ENCODE data around the gene RILPL1.
A peak's percentile ranks its signal among the peaks of the same experiment; 100 is the strongest.
"Not testable (repeated sequence)": the region's sequence is repeated elsewhere in the genome, so short reads cannot be mapped to it uniquely, and the experiment has no call there.

Gene RILPL1

GRCh38 chr12:123468786-123469185, 64.7 kb downstream of the RILPL1 start:
- DNase-seq (ENCODE audit: low read depth in 2 of 2), result no peak

DNA sequence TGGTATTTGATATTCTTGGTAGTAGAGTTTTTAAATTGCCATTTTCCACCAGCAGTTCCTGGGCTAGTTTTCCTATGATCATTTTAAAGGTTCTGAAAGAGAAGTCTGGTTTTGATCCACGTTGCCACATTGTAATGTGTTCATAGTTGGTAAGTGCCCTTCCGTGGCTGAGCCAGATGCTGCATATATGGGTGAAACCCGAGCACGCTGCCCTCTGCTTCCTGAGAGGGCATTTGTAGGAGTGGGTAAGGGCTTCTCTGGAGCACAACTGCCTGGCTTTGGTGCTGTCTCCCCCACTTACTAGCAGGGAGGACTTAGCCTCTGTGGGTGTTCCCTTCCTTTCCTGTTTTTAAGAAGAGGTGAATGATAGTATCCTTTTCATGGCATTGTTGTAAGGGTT, 68.4 kb downstream of the RILPL1 start:
- no peak for DNase-seq (ENCODE audit: low read depth in 2 of 2)

DNA sequence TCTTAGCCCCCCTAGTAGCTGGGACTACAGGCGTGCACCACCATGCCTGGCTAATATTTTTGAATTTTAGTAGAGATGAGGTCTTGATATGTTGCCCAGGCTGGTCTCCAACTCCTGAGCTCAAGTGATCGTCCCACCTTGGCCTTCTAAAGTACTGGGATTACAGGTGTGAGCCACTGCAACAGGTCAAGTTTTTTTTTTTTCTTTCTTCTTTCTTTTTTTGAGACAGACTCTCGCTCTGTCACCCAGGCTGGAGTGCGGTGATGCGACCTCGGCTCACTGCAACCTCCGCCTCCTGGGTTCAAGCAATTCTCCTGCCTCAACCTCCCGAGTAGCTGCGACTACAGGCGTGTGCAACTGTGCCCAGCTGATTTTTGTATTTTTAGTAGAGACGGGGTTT, 70.3 kb downstream of the RILPL1 start:
- DNase-seq (ENCODE audit: low read depth in 2 of 2), result not testable (repeated sequence)

DNA sequence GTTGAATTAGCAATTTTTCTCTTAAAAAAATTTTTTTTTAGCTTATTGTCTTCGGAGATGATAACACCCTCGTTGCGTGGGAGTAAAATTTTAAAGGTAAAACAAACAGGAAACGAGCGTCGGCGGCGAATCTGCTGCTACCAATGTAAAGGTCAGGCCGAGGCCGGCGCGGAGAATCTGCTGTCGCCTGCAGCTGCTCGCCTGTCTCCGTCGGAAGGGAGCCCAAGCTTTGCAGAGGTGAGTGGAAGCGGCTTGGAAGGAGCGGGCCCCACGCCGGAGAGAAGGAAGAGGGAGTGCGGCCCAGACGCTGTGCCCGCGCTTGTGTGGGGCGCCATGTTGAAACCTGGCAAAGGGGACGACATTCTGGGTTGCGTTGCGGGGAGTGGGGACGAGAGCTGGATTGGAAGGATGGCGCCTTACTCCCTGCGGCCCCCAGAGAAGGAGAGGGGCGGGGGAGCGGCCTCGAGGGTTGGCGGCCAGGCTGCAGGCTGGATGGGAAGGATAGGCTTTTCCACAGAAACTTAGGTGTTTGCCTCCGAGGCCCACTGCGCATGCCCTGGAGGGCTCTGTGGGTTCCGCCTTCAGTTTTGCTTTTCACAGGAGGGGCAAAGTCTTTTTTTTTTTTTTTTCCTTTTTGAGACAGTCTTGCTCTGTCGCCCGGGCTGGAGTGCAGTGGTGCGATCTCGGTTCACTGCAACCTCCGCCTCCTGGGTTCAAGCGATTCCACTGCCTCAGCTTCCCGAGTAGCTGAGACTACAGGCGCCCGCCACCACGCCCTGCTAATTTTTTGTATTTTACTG, 75.3 kb downstream of the RILPL1 start, which contains the start of gene SNRNP35:
SNRNP35 (plus strand) TSS at position 160 of the 800 bp plus-strand sequence. CDS start 7,402 bp downstream, outside the sequence.
- peak; percentile 72 to 75 for DNase-seq (ENCODE audit: low read depth in 2 of 2)

DNA sequence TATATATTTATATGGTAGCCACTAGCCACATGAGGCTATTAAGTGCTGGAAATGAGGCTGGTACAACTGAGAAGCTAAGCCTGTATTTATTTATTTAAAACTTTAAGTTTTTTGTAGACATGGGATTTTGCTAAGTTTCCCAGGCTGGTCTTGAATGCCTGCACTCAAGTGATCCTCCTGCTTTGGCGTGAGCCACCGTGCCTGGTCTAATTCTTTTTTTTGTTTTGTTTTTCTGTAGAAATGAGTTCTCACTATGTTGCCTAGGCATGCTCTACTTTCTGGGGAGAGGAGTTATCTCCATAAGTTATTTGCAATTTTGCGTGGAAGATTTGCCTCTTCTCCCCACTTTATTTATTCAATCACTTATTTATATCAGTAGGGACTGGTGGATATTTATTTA, 80.4 kb downstream of the RILPL1 start:
- no peak for DNase-seq (ENCODE audit: low read depth in 2 of 2)

GRCh38 chr12:123452276-123452550, 81.3 kb downstream of the RILPL1 start:
- not testable (repeated sequence) for DNase-seq (ENCODE audit: low read depth in 2 of 2)

DNA sequence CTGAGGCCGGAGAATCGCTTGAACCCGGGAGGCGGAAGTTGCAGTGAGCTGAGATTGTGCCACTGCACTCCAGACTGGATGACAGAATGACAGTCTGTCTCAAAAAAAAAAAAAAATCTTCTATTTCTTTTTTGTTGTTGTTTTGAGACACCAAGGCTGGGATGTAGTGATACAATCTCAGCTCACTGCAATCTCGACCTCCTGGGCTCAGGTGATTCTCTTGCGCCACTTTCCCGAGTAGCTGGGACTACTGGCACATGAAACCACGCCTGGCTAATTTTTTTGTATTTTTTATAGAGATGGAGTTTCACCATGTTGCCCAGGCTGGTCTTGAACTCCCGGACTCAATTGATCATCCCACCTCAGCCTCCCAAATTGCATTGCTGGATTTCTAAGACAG, 82.9 kb downstream of the RILPL1 start:
- no peak for DNase-seq (ENCODE audit: low read depth in 2 of 2)

DNA sequence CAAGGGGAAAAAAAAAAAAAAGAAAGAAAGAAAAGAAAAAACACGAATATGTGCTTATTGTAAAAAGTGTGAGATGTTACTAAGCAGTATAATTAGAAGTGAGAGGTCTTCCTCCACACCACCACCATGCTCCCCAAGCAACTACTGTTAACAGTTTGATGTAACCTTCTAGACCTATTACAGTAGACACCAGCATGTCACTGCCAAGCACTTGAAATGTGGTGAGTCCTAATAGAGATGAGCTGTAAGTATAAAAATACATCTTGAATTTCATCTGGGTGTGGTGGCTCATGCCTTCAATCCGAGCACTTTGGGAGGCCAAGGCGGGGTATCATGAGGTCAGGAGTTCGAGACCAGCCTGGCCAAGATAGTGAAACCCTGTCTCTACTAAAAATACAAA, 83.7 kb downstream of the RILPL1 start:
- no peak for DNase-seq (ENCODE audit: low read depth in 2 of 2)

GRCh38 chr12:123449249-123449733, 84.2 kb downstream of the RILPL1 start:
- no peak for DNase-seq (ENCODE audit: low read depth in 2 of 2)

- no peak for DNase-seq (ENCODE audit: low read depth in 2 of 2)
These were observed 87.2 kb downstream of the RILPL1 start for GRCh38 chr12:123446333-123446713.

DNA sequence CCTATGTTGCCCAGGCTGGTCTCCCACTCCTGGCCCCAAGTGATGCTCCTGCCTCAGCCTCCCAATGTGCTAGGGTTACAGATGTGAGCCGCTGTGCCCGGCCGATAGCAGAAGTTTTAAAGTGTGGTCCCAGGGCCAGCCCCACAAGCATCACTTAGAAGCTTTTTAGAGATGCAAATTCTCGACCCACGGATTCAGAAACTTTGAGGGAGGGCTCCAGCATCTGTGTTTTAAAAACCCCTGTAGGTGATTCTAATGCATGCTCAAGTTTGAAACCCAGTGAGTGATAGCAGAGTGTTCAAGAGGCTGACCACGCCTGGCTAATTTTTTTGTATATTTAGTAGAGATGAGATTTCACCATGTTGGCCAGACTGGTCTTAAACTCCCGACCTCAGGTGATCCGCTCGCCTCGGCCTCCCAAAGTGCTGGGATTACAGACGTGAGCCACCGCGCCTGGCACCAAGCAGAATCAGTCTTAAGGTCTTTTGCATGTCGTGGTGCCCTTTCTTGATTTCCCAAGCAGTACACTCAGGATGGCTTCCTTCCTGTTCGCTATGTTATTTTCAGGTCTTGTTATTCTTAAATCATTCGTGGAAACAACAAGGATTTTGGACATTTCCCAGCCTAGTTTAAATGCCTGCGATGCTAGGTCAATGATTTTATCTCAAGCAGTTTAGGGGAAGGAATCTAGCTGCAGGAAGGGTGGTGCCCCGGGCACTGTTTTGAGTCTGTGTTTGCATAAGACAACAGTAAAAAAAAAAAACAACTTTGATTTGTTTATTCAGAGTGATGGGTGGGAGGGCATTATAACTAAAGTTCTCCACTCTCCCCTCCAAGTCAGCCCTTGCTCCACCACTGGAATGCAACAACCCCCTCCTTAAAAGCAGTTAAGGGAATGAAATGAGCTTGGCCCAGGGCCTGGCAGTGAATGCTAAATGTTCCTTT, 87.9 kb downstream of the RILPL1 start:
- DNase-seq (ENCODE audit: low read depth in 2 of 2), result no peak

DNA sequence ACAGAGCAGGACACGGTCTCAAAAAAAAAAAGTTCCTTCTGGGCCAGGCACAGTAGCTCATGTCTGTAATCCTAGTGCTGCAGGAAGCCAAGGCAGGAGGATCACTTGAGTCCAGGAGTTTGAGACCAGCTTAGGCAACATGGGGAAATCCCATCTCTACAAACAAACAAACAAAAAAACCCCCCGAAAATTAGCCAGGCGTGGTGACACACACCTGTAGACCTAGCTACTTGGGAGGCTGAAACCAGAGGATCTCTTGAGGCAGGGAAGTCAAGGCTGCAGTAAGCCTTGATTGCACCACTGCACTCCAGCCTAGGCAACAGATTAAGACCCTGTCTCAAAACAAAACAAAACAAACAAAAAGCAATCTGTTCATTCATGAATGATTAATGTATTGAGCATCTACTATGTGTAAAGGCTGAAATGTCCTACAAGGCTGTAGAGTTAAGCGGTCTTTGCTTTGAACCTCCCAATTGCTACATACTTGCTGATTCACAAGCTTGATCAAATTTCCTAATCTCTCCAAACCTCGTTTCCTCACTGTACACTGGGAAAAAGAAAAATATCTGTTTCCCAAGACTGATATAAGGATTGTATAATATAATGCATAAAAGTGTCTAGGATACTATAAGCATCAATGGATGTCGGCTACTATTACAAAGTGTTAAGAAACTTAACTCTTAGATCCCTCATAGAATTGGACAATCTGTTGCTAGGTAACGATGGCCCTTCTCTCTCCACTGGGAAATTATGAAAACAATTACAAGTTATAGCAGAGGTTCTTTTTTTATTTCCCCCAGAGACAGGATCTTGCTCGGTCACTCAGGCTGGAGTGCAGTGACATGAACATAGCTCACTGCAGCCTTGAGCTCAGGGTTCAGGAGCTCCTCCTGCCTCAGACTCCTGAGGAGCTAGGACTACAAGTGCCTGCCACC, 89.2 kb downstream of the RILPL1 start:
- no peak for DNase-seq (ENCODE audit: low read depth in 2 of 2)

DNA sequence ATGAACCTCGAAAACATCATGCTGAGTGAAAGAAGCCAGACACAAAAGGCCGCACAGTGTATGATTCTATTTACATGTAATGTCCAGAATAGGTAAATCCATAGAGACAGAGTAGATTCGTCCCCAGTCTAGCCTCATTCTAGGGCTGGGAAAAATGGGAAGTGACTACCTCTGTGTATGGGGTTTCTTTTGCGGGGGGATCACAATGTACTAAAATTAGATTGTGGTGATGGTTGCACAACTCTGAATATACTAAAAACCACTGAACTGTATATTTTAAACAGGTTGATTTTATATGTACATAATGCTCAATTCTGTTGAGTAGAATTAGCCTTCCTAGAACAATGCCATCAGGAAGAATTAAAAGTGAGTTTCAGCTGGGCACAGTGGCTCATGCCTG, 90.7 kb downstream of the RILPL1 start:
- DNase-seq (ENCODE audit: low read depth in 2 of 2), result no peak

DNA sequence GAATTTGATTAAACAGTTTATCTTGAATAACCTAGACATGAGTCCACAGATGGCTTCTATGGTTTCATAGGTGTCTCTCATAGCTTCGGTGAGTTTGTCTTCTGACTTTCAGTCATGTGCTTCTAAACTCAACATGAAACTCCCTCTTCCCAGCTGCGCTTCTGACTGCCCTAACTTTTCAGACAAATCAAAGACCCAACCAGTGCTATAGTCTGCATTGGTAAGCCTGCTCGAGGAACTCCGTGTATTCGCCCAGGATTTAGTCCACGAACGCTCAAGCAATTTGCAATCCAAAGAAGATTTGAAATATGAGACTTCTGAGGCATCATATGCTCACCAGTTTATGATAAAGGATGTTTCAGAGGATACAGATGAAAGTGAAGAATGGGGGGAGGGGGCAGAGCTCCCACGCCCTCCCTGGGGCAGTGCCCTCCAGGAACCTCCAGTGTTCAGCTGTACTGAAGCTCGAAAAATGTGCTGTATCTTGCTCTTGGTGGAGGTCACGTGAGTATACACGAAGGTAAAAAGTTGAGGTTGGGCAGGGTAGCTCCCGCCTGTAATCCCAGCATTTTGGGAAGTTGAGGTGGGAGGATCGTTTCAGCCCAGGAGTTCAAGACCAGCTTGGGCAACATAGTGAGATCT, 91.9 kb downstream of the RILPL1 start:
- no peak for DNase-seq (ENCODE audit: low read depth in 2 of 2)

DNA sequence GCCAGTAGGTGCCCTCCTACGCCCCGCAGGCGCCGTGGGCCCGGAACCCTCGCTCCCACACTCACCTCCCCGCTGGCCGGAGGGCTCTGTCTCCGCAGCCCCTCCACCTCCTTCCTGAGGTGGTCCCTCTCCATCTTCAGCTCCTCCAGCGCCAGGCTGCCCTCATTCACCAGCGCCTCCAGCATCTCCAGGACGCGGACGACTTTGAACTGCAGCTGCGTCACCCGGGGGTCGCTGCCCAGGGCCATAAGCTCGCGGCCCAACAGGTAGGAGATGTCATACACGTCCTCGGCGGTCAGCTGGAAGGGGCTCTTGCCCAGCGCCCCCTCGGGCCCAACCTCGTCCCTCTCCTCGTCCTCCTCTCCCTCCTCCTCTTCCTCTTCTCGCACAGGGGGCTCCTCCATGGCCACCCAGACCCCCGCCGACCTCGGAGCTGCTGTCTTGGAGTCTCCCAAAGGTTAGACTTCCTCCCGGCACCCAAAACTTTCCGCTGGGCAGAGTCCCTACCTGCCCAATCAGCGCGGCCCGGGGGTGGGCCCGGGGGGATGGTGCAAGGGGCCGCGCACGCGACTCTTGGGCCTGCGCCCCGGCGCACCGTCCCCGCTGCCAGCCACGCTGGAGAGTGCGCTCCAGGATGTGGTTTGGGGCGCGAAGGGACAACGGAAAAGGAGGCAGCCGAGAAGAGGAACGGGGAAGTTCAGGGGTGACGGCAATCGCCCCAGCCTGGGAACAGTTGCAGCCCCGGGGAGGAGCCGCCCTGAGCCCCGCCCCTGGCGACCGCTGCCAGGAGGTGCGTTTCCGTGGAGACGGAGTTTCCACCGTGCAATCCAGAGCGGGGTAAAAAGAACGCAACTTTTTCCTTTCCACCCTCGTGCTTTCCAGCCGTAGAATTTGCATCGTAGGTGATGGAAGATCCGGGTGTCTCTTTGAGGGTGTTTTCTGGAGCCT, 97.2 kb downstream of the RILPL1 start, which contains the start of gene RILPL2:
RILPL2 (minus strand) TSS at position 668 of the 948 bp plus-strand sequence; CDS start at position 404, 264 bp downstream.
- peak; percentile 34 to 39 for DNase-seq (ENCODE audit: low read depth in 2 of 2)

DNA sequence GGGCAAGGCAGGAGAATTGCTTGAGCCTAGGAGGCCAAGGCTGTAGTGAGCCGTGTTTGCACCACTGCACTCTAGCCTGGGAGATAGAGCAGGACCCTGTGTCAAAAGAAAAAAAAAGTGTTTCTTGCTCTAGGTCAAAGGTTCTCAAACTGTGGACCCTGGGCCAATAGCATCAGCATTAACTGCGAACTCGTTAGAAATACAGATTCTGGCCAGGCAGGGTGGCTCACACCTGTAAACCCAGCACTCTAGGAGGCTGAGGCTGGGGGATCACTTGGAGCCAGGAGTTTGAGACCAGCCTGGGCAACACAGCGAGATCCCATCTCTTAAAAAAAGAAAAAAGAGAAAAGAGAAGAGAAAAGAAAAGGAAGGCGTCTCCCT, 97.9 kb downstream of the RILPL1 start:
- no peak for DNase-seq (ENCODE audit: low read depth in 2 of 2)

GRCh38 chr12:123433615-123434014, 99.9 kb downstream of the RILPL1 start:
- no peak for DNase-seq (ENCODE audit: low read depth in 2 of 2)

DNA sequence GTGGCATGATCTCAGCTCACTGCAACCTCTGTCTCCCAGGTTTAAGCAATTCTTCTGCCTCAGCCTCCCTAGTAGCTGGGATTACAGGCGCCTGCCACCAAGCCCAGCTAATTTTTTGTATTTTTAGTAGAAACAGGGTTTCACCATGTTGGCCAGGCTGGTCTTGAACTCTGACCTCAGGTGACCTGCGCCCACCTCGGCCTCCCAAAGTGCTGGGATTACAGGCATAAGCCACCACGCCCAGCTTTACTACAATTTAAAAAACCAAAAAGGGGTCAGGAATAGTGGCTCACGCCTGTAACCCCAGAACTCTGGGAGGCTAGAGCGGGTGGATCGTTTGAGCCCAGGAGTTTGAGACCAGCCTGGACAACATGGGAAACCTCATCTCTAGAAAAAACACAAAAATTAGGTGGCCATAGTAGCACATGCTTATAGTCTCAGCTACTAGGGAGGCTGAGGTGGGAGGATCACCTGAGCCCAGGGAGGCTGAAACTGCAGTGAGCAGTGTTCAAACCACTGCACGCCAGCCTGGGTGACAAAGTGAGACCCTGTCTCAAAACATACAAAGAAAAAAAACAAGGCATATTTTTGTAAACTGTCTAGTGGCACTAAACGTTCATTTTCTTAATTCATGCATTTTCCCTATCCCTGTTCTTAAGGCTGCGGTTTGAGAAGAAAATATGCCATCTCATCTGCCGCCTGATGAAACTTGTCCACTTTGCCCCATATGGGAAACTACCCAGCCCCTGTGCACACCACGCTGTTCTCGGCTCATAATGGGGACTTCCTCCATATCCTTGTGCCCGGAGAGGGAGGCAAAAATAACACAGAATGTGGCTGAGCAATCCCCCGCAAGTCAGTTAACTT, 101.3 kb downstream of the RILPL1 start:
- not testable (repeated sequence) for DNase-seq (ENCODE audit: low read depth in 2 of 2)

GRCh38 chr12:123429101-123429500, 104.4 kb downstream of the RILPL1 start:
- DNase-seq (ENCODE audit: low read depth in 2 of 2), result not testable (repeated sequence)
